A549 treated with AZD9567 at 1 μM for 4 hours (cell line): ENCODE measurements around the gene OR5H6. TPM values are rescaled to one million over a fixed set of nuclear protein-coding genes. Genes with fewer than 3 reads are reported as not detected.

Experiments
- total RNA-seq: library from RNA; stranded (reverse); fragments of 200-300 nt; extraction: Qiagen RNA extraction; gene quantifications from 5 replicates; pipeline ENCODE4 v1.2.3, GENCODE V29; 2022; ENCODE audit not compliant: insufficient read depth

Gene OR5H6
- total RNA-seq: not detected in 5 replicates

GRCh38 chr3:98263944-98264343 is at the start of gene OR5H6:
OR5H6 (plus strand) TSS chr3:98264244; CDS start chr3:98264333, 89 bp downstream.

GRCh38 chr3:98282205-98282604 is 18.2 kb downstream of the OR5H6 start, which contains the start of gene OR5H2:
OR5H2 (plus strand) TSS chr3:98282505; CDS start chr3:98282903, 398 bp downstream.

Other genes starting within 250 kb of the OR5H6 start
- not detected in 5 replicates for gene GABRR3, start 228.9 kb upstream of the OR5H6 start, total RNA-seq
- gene OR5AC2, start 177.1 kb upstream of the OR5H6 start, total RNA-seq: not detected in 5 replicates
- not detected in 5 replicates for gene OR5H1, start 133.5 kb upstream of the OR5H6 start, total RNA-seq
- gene OR5H14, start 116.8 kb upstream of the OR5H6 start, total RNA-seq: not detected in 5 replicates
- not detected in 5 replicates for gene OR5H15, start 97.5 kb upstream of the OR5H6 start, total RNA-seq
- not detected in 5 replicates for gene OR5H2, start 18.3 kb downstream of the OR5H6 start, total RNA-seq
- gene OR5K4, start 89.6 kb downstream of the OR5H6 start, total RNA-seq: not detected in 5 replicates
- gene OR5K3, start 126.4 kb downstream of the OR5H6 start, total RNA-seq: not detected in 5 replicates
- gene OR5K1, start 199.0 kb downstream of the OR5H6 start, total RNA-seq: not detected in 5 replicates
- not detected in 5 replicates for gene OR5K2, start 233.4 kb downstream of the OR5H6 start, total RNA-seq